ENCODE data around the gene VDR.

DNA sequence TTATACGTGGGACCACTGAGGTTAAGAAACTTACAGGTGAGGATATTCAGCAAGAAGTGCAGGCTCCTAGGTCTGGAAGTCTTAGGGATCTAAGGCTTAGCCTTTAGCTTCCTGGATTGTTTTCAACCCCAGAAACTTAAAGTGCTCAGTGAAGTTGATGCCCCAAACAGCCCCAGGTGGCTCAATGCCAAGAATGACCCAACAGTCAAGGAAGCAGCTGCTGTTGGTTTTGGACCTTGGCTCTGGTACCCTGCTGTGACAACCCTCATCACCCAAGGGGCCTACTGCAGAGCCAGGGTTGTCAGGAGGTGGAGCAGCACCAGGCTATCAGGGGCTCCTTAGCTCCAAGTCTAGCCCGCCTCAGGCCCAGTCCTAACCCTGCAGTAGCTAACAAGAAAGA is 36.8 kb downstream of the VDR start:
- no peak for TF ChIP-seq EZH2 (optimal IDR thresholded peaks at IDR 0.05; ENCODE audit: low read depth, low read length)
- TF ChIP-seq, protein P1, sequence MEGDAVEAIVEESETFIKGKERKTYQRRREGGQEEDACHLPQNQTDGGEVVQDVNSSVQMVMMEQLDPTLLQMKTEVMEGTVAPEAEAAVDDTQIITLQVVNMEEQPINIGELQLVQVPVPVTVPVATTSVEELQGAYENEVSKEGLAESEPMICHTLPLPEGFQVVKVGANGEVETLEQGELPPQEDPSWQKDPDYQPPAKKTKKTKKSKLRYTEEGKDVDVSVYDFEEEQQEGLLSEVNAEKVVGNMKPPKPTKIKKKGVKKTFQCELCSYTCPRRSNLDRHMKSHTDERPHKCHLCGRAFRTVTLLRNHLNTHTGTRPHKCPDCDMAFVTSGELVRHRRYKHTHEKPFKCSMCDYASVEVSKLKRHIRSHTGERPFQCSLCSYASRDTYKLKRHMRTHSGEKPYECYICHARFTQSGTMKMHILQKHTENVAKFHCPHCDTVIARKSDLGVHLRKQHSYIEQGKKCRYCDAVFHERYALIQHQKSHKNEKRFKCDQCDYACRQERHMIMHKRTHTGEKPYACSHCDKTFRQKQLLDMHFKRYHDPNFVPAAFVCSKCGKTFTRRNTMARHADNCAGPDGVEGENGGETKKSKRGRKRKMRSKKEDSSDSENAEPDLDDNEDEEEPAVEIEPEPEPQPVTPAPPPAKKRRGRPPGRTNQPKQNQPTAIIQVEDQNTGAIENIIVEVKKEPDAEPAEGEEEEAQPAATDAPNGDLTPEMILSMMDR (IDR thresholded peaks at IDR 0.05; ENCODE audit: low read length), result no peak
